HG03095 (cell line): ENCODE measurements around the gene SFXN4.
"Not testable (repeated sequence)": the region's sequence is repeated elsewhere in the genome, so short reads cannot be mapped to it uniquely, and the experiment has no call there.

ENCODE experiments used
- ATAC-seq: cut with Tn5 transposase; IDR thresholded peaks from one replicate; pipeline ENCODE4 v1.9.1; 2021; ENCODE audit warnings: moderate library complexity; ENCODE audit not compliant: unreplicated experiment

The SFXN4 gene

GRCh38 chr10:119113751-119114732 lies 51.5 kb downstream of the SFXN4 start:
- no peak for ATAC-seq

GRCh38 chr10:119112056-119112455 lies 53.5 kb downstream of the SFXN4 start:
- ATAC-seq, result no peak

GRCh38 chr10:119107771-119108170 lies 57.7 kb downstream of the SFXN4 start:
- ATAC-seq, result not testable (repeated sequence)

- not testable (repeated sequence) for ATAC-seq
Observed at GRCh38 chr10:119107106-119107505, 58.4 kb downstream of the SFXN4 start.

- not testable (repeated sequence) for ATAC-seq
Observed at GRCh38 chr10:119105899-119106298, 59.6 kb downstream of the SFXN4 start.

GRCh38 chr10:119105155-119105554 lies 60.4 kb downstream of the SFXN4 start:
- ATAC-seq, result no peak

GRCh38 chr10:119104654-119105015 lies 60.9 kb downstream of the SFXN4 start:
- ATAC-seq, result no peak

- ATAC-seq, result peak; percentile 76
Observed at GRCh38 chr10:119103903-119104653, 61.4 kb downstream of the SFXN4 start, which contains the start of gene DENND10. Gene DENND10 (plus strand): TSS chr10:119104113. CDS start chr10:119104143, 30 bp downstream.

- ATAC-seq, result no peak
Observed at GRCh38 chr10:119103241-119103902, 62.1 kb downstream of the SFXN4 start.

- ATAC-seq, result no peak
Observed at GRCh38 chr10:119101366-119102098, 64.0 kb downstream of the SFXN4 start.

- no peak for ATAC-seq
Observed at GRCh38 chr10:119100434-119101238, 64.9 kb downstream of the SFXN4 start.

- no peak for ATAC-seq
Observed at GRCh38 chr10:119098576-119098975, 66.9 kb downstream of the SFXN4 start.

- ATAC-seq, result not testable (repeated sequence)
Observed at GRCh38 chr10:119096641-119097415, 68.7 kb downstream of the SFXN4 start.

GRCh38 chr10:119095640-119096039 lies 69.9 kb downstream of the SFXN4 start:
- ATAC-seq, result no peak

GRCh38 chr10:119090968-119091367 lies 74.5 kb downstream of the SFXN4 start:
- no peak for ATAC-seq
